CD4-positive, alpha-beta T cell treated with Interleukin-15 for 1 hour (primary cell): Measurements from ENCODE around the gene PIEZO1.
A peak's percentile ranks its signal among the peaks of the same experiment; 100 is the strongest.

Source experiments
- DNase-seq: peaks from one replicate; pipeline ENCODE4 v3.0.0-alpha.2; 2020

The PIEZO1 gene

DNA sequence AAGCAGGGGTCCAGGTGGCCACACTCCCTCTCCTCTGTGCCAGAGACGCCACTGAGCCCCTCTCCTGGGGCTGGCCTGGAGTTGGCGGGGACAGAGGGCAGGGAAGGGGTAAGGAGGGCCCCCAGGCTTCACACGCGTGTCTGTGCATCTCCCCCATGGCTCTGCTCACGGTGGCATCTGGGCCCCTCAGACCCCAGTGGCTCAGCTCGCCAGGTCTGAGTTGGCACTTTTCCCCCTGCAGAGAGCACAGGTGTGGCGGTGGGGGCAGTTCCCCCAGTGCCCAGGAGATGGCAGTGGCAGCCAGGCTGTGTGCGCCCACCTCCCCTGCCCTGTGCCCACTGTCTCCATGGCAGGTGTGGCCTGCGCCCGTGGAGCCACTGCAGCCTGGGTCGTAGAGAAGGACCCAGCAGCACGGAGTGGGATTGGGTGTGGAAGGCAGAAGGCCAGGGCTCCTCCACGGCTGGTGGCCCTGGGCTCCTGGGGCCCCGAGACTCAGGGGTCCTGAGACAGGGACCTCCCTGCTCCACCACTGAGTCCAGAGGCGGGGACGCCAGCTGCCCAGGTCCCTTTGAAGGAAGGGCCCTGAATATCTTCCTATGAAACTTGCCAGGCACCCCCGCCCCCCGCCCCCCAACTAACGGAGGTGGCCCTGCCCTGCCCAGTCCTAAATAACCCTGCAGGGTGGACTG, 31.0 kb upstream of the PIEZO1 start:
- DNase-seq: peak; percentile 54

DNA sequence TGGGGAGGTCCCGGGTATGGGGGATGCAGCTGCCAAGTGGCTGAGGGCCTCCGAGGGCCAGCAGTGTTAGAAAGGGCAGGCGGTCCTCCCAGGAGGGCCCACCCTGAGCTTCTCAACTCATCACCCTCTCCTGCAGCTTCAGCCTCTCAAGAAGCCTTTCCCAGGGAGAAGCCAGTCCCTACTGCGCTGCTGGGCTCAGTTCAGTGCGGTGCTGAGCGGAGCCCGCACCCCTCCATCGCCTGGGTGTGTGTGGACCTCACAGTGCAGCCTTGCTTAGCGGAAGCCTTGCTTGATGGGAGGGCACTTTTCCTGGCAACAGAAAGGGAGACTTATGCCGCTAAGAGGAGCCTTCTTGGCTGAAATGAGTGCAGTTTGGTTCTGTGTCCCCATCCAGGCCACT, 30.2 kb upstream of the PIEZO1 start:
- no peak for DNase-seq

DNA sequence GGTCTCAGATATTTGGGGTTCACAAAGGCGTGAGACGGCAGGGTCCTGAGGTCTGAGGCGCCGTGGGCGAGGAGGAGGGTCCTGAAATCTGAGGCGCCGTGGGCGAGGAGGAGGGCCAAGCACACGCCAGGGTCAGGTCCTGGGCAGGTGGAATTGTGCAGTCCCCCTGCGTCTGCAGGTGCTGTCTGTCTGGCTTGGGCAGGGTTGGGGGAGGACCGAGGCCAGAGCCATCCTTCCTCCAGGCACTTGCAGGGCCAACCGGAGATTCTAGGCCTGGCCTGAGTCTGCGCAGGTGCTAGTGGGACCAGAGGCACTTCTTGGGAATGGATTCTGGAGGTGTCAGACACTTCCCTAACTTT, 29.1 kb upstream of the PIEZO1 start:
- DNase-seq: no peak

DNA sequence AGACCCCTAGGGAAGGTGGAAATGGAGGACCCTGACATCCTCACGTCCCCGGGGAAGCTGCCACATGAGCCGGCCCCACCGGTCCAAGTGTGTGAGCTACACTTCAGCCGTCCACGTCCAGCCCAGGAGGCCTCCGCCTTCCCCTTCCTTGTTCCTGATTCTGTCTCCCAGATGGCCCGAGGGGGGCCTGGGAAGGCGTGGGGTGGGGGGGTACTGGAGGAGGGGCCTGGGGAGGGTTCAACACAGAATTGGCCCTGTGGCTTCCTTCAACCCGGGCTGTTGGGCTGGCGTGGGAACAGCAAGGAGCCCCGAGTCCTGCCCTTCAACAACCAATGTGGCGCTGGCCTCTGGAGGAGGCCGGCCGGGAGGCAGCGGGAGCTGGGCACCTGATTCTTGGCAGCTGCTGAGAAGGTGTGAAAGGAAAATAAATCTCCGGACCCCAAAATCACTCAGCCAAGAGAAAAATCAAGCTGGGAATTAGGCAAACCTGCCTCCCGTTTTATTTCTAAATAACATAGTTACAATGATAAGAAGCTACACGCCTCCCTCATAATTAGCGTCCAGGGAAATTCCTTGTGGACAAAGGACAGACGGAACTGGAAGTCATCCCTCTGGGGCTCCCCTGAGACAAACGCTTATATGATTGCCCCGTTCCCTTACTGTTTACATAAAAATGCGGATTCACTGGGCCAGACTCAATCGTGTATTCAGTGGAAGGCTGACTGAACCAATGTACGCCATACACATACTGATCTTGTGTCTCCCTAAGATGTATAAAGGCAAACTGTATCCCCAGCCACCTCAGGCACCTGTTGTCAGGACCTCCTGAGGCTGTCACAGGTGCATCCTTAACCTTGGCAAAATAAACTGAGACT, 28.5 kb upstream of the PIEZO1 start:
- DNase-seq: no peak

DNA sequence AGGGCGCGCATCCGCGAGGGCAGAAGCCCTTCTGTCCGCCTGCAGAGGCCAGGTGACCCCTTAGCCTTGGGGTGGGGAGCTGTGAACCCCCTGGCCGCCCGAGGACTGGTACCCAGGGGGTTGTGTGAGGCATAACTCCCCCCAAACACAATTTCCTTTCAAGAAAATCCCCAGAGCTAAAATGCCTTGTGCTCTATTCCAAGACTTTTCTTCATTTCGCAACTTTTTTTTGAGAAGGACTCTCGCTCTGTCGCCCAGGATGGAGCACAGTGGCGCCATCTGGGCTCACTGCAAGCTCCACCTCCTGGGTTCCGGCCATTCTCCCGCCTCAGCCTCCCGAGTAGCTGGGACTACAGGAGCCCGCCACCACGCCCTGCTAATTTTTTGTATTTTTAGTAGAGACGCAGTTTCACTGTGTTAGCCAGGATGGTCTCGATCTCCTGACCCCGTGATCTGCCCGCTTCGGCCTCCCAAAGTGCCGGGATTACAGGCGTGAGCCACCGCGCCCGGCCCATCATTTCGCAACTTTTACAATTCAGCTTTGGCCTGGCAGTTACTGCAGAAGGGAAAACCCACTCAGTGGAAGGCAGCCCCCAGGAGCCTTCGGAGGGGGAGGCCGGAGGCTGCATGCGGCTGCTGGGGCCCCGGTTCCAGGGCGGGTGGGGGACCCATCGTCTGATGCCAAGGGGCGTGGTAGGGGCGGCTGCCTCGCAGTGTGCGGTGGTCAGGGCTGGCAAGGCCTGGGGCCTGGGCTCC, 27.7 kb upstream of the PIEZO1 start:
- DNase-seq: no peak

DNA sequence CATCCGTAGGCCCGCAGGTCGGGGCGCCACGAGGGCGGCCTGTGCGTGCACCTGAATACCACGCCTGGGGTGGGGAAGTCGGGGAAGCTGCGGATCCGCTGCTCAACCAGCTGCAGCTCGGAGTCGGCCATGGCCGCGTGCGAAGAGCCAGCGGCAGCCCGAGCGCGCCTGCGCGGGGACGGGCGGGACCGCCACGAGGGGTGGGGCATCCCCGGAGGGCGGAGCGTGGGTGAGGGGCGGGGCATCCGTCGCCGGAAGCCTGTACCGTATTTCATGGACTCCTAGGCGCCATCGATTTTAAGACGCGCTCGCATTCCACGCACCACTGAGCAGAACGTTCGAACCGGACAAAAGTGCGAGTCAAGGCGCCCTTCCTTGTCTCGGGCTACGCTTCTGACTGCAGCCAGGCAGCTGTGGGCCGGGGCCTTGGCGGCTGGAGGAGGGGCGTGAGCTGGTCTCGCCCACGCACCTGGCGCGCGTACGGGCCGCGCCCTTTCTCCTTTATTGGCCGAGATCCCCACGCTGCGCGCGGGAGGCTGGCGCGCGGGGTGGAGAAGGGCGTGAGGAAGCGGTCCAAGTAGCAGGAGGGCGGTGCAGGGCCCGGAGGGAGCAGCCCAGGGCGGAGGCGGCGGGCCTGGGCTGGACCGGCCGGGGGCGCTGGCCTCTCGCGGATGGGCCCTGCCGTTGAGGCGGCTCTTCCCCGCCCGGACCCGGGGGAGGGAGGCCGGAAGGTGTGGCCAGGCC, 26.9 kb upstream of the PIEZO1 start, which contains the start of gene APRT:
APRT (minus strand) TSS at position 160 of the 744 bp plus-strand sequence; CDS start at position 131, 29 bp downstream.
- peak; percentile 94 for DNase-seq

DNA sequence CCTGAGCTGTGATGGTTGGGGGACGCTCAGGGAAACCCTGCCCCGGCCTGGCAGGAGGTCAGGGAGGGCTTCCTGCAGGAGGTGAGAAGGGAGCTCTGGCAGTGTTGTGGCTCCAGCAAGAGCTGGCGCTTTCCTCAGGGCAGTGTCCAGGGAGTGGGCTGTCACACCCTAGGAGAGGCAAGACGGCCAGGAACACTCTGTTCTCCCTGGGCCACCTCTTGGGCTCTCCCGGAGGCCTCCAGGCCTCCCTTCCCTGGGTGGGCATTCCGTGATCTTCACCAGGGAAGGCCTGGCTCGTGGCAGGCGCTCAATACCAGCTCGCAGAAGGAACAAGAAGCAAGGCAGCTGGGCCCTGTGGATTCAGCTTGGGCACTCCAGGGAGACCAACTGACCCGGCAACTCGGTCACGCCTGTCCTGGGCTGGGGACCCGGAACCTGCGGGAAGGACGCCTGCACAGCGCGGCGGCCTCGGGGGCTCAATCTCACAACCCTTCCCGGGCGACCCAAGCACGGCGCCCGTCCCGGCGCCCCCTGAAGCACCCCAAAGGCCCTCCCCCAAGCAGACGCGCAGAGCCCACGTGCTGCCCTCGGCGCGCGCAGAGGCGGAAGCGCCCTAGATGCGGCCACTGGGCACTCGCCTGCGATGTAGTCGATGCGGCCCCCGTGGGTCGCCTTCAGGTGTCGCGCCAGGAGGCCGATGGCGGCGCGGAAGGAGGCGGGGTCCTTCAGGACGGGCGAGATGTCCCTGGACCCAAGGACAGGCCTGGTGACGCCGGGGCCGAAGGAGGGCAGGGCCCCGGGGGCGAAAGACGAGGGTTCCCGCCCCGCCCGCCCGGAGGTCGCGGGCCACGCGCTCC, 26.1 kb upstream of the PIEZO1 start:
- peak; percentile 68 for DNase-seq

DNA sequence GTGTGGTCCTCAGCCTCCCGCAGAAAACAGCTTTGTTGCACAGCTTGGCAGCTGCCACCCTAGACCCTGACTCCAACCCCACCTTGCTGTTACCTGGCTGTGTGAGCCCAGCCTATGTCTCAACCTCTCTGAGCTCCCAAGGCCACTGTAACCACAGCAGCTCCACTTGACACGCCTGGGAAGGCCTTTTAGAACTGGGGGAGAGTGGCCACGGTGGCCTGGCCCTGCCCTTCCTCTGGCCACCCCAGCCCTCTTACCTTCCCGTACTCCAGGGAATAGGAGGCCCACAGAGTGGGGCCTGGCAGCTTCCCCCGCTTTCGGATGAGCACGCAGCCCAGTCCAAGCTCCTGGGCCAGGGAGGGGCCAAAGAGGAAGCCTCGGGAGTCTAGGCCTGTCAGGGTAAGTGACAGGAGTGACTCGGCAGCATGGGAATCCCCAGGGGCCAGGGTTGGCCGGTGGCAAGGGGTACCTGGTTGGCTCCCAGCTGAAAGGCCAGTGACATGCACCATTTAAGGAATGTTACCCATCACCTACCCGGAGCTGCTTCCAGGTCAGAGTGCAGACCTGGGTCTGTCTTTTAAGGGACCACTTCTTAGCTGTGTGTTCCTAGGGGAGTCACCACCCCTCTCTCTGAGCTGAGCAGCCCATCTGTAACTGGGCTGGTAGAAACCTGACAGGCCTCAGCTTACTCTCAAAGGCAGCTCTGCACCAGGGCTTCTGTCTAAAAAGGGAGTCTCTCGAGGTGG, 25.3 kb upstream of the PIEZO1 start:
- DNase-seq: peak; percentile 40

DNA sequence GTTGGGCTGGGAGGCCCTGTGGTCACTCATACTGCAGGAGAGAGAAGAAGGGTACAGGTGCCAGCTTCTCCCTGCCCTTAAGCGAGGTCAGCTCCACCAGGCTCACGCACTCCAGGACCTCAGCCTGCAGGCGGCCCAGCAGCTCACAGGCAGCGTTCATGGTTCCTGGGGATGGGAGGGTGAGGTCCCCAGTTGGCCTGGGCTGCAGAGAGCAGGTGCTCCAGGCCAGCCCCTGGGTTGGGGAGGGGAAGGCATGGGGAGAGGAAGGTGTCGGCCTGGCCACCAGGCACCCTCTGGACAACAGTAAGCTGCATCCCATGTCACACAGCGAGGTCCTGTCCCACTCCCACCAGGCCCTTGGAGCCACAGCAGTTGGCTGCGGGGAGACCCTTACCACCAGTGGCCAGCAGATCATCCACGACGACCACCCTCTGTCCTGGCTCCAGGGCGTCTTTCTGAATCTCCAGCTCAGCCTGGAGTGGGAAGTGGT, 24.7 kb upstream of the PIEZO1 start:
- no peak for DNase-seq

DNA sequence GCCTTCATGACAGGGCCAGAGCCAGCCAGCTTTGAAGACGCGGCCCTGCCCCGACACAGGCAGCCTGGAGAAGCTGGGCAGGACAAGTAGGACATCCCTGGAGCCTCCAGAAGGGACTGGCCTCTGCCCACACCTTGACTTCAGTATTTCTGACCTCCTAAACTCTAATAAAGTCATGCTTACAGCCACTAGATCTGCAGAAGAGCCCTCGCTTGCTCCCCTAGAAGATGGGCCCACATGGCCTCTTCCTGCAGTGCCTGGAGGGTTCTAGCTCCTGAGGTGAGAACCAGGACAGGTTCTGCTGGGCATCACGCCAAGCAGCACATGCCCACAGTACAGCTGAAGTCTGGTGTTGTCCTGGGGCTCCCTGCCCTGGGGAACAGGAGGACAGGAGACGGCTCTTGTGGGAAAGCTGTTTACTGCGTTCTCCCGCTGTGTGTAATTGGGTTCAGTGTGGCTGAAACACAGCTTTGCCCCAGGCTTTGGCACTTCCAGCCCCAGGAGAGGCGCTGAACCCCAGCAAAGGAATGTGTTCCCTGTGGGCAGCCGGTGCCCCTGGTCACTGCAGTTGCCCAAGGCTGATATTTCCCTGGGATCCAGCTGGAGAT, 24.2 kb upstream of the PIEZO1 start:
- DNase-seq: no peak

DNA sequence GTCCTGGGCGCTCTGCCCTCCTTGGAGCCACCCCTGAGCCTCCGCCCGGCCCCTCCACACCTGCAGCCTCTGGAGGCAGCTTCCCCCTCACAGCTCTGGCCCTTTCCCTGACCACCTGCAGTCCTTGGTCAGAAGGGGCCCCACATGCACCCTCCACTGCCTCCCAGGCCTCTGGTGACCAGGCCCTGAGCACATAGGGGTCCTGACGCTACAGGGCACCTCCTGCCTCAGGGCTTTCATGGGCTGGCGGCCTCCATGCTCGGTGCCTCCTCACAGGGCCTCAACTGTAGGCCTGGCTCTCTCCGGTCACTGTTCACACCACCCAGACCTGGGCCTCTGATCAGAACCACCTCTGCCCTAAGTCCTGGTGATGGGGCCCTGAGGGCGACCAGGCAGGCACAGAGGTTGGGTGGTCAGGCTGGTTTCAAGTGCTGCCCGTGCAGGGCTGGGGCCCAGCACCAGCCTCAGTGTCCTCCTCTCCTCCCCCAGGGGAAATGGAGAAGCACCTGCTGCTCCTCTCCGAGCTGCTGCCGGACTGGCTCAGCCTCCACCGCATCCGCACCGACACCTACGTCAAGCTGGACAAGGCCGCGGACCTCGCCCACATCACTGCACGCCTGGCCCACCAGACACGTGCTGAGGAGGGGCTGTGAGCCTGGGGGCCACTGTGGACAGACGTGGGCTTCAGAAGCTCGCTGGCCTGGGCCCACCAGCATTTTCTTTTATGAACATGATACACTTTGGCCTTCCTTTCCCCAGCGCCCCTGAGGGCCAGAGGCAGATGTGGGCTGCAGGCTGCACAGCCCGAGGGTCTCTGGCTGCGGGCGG, 22.8 kb upstream of the PIEZO1 start:
- no peak for DNase-seq

DNA sequence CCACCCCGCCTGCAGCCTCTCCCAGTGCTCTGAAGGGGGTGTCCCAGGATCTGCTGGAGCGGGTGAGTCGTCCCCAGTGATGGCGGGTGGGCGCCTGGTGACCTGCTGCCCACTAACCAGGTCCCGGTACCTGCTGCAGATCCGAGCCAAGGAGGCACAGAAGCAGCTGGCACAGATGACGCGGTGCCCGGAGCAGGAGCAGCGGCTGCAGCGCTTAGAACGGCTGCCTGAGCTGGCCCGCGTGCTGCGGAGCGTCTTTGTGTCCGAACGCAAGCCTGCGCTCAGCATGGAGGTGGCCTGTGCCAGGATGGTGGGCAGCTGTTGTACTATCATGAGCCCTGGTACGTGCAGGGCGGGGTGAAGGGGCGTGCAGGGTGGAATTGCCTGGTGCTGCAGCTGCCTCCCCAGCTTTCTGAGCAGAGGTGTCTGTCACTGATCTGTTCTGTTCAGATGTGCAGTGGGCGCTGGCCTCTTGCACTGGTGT, 22.2 kb upstream of the PIEZO1 start:
- no peak for DNase-seq

DNA sequence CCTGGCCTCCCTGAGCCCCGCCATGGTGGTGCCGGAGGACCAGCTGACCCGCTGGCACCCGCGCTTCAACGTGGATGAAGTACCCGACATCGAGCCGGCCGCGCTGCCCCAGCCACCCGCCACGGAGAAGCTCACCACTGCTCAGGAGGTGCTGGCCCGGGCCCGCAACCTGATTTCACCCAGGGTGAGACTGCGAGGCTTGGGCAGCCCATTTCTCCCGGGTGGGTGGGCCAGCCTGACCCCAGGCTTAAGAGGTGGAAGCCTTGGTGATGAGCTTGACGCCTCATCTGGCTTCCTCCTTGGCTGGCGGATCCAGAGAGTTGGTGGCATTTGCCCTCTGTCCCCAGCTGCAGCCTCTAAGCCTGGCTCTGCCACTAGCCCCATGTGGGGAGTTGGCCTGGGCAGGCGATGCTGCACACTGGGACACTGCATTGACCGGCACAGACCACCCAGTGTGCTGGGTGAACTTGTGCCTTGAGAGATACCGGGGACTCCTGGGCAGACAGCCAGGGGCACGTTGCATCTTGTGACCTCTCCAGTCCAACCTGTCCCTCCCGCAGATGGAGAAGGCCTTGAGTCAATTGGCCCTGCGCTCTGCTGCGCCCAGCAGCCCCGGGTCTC, 21.6 kb upstream of the PIEZO1 start:
- DNase-seq: no peak

DNA sequence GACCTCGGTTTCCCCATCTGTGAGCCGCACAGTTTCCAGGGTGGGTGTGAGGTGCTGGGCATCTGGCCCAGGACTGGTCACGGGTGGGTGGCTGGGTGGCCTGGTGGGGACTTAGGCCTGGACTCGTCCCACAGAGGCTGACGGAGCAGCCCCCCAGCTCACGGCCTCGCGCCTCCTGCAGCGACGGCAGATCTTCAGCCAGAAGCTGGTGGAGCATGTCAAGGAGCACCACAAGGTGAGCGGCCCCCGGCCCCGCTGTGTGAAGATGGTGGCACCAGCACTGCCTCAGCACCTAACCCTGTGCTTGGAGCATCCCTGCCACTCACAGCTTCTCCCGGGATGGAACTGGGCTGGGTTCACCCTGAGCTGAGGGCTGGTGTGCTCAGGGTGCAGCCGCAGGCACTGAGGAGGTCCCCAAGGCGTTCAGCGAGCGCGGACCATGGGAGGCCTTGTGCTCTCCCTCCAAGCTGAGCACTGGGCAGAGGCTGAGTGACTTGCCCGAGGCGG, 20.9 kb upstream of the PIEZO1 start:
- DNase-seq: no peak

DNA sequence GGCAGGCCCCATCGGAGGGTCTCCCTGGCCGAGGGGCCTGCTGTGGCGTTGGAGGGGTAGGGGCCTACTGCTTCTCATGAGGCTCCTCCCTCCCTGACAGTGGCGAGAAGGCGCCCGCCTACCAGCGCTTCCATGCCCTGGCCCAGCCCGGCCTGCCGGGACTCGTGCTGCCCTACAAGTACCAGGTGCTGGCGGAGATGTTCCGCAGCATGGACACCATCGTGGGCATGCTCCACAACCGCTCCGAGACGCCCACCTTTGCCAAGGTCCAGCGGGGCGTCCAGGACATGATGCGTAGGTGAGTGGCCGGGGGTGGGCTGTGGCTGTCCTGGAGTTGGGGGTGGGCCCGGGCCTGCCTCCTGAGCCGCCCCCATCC, 20.3 kb upstream of the PIEZO1 start:
- no peak for DNase-seq

DNA sequence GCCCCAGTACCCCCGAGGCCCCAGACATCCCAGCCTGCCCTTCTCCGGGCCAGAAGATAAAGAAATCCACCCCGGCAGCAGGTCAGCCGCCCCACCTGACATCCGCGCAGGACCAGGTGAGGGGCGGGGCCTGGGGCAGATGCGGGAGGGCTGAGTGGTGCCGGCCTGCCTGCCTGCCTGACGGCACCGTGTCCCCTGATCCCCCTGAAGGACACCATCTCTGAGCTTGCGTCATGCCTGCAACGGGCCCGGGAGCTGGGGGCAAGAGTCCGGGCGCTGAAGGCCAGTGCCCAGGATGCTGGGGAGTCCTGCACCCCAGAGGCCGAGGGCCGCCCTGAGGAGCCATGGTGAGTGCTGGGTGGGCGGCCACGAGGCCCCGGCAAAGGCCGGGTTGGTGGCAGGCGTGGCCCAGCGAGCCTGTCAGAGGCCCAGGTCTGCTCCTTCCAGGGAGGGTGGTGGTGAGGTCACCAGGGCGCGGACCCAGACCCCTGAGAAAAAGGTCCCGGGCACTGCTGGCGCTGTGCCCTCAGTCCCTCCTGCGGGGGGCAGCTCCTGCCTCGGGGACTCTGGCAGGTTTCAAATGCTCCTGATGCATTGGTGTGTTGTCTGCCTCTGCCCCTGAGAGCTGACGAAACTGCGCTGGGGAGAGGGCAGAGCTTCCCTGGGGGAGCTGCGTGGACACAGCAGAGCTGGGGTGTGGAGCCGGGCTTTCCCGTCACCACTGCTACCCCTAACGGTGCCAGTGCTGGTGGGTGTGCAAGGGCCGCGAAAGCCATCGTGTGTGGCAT, 19.7 kb upstream of the PIEZO1 start:
- no peak for DNase-seq

DNA sequence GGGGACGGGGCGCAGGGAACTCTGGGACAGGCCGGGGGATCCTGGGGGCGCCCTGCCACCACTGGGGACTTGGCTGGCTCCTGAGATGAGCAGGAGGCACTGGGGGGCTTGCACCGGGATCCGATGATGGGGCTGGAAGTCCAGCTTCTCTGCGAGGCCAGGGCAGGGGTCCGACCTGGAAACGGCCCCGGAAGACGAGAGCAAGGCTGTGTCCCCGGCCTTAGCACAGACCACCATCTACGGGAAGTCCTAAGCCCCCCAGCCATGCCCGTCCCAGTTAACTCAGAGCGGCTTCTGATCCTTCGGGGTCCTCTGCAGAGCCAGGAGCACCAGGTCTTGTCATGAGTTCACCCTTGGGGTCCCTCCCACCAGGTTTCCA, 19.1 kb upstream of the PIEZO1 start:
- no peak for DNase-seq
